H9 (cell line): ENCODE results near the gene ANKS3. TPM values are rescaled to one million over a fixed set of nuclear protein-coding genes. Genes with fewer than 3 reads are reported as not detected.

ENCODE experiments used
- DNase-seq: peaks from one replicate; pipeline ENCODE4 v3.0.0-alpha.2; 2017
- H2AFZ ChIP-seq: one replicate; pipeline ENCODE4 v1.6.1; 2013; ENCODE audit warnings: mild to moderate bottlenecking, low read length, control low read depth, moderate library complexity
- H2AK5ac ChIP-seq: 2 replicates; pipeline ENCODE4 v1.6.1; 2013; ENCODE audit warnings: low read length, control low read depth, mixed read lengths; ENCODE audit not compliant: insufficient read length
- H2BK120ac ChIP-seq: one replicate; pipeline ENCODE4 v1.6.1; 2013; ENCODE audit warnings: low read depth, mild to moderate bottlenecking, low read length, control low read depth, inconsistent platforms; ENCODE audit not compliant: poor library complexity, severe bottlenecking
- H2BK12ac ChIP-seq: 2 replicates; pipeline ENCODE4 v1.6.1; 2013; ENCODE audit warnings: low read length, control low read depth, mixed read lengths, low read depth; ENCODE audit not compliant: insufficient read length
- H2BK15ac ChIP-seq: 2 replicates; pipeline ENCODE4 v1.6.1; 2013; ENCODE audit warnings: low read depth, low read length, control low read depth
- H2BK20ac ChIP-seq: one replicate; pipeline ENCODE4 v1.6.1; 2013; ENCODE audit warnings: low read depth, mild to moderate bottlenecking, low read length, control low read depth, inconsistent platforms; ENCODE audit not compliant: poor library complexity, severe bottlenecking
- H2BK5ac ChIP-seq: 2 replicates; pipeline ENCODE4 v1.6.1; 2013; ENCODE audit warnings: low read length, control low read depth, mixed read lengths; ENCODE audit not compliant: insufficient read length
- H3K14ac ChIP-seq: 2 replicates; pipeline ENCODE4 v1.6.1; 2013; ENCODE audit warnings: low read length, control low read depth; ENCODE audit not compliant: insufficient read depth
- H3K18ac ChIP-seq: 2 replicates; pipeline ENCODE4 v1.6.1; 2013; ENCODE audit warnings: low read depth, mild to moderate bottlenecking, mixed read lengths, low read length, control low read depth; ENCODE audit not compliant: insufficient read length
- H3K23ac ChIP-seq: 2 replicates; pipeline ENCODE4 v1.6.1; 2013; ENCODE audit warnings: low read length, control low read depth, mixed read lengths, low read depth; ENCODE audit not compliant: insufficient read length
- H3K23me2 ChIP-seq: 2 replicates; pipeline ENCODE4 v1.6.1; 2013; ENCODE audit warnings: low read depth, mild to moderate bottlenecking, mixed read lengths, low read length, control low read depth; ENCODE audit not compliant: insufficient read length, poor library complexity, severe bottlenecking
- H3K27ac ChIP-seq: 2 replicates; pipeline ENCODE4 v1.5.1; 2013; ENCODE audit warnings: low read length, control low read depth, mixed read lengths, low read depth; ENCODE audit not compliant: insufficient read length
- H3K27me3 ChIP-seq: 2 replicates; pipeline ENCODE4 v1.6.1; 2013; ENCODE audit warnings: low read length, control low read depth, inconsistent platforms; ENCODE audit not compliant: insufficient read depth
- H3K4ac ChIP-seq: 2 replicates; pipeline ENCODE4 v1.6.1; 2013; ENCODE audit warnings: low read depth, mild to moderate bottlenecking, control low read depth, inconsistent platforms, low read length, moderate library complexity
- H3K4me1 ChIP-seq: 2 replicates; pipeline ENCODE4 v1.6.1; 2013; ENCODE audit warnings: low read length, control low read depth, inconsistent platforms; ENCODE audit not compliant: insufficient read depth
- H3K4me2 ChIP-seq: 2 replicates; pipeline ENCODE4 v1.6.1; 2013; ENCODE audit warnings: low read length, control low read depth, mixed read lengths; ENCODE audit not compliant: insufficient read length, insufficient read depth
- H3K56ac ChIP-seq: 2 replicates; pipeline ENCODE4 v1.6.1; 2013; ENCODE audit warnings: low read depth, mild to moderate bottlenecking, mixed read lengths, low read length, control low read depth; ENCODE audit not compliant: insufficient read length
- H3K79me1 ChIP-seq: 2 replicates; pipeline ENCODE4 v1.6.1; 2013; ENCODE audit warnings: low read depth, mild to moderate bottlenecking, moderate library complexity, low read length, control low read depth, inconsistent platforms; ENCODE audit not compliant: insufficient read depth, poor library complexity, severe bottlenecking
- H3K79me2 ChIP-seq: 2 replicates; pipeline ENCODE4 v1.6.1; 2013; ENCODE audit warnings: low read length, control low read depth, inconsistent platforms; ENCODE audit not compliant: insufficient read depth
- H3K9ac ChIP-seq: 2 replicates; pipeline ENCODE4 v1.6.1; 2013; ENCODE audit warnings: low read length, control low read depth, mixed read lengths; ENCODE audit not compliant: insufficient read length; ENCODE audit errors: extremely low read depth
- H3K9me3 ChIP-seq: one replicate; pipeline ENCODE4 v1.6.1; 2013; ENCODE audit warnings: low read depth, low read length, inconsistent platforms; ENCODE audit not compliant: control insufficient read depth
- H3T11ph ChIP-seq: one replicate; pipeline ENCODE4 v1.6.1; 2013; ENCODE audit warnings: mild to moderate bottlenecking, low read length, control low read depth, inconsistent platforms
- H4K20me1 ChIP-seq: one replicate; pipeline ENCODE4 v1.6.1; 2013; ENCODE audit not compliant: control insufficient read depth, insufficient read length, insufficient read depth
- H4K5ac ChIP-seq: 2 replicates; pipeline ENCODE4 v1.6.1; 2013; ENCODE audit warnings: low read depth, mild to moderate bottlenecking, mixed read lengths, low read length, control low read depth; ENCODE audit not compliant: insufficient read length
- H4K8ac ChIP-seq: replicated peaks from 2 replicates; pipeline ENCODE4 v1.6.1; 2013; ENCODE audit warnings: low read length, control low read depth, mixed read lengths, low read depth; ENCODE audit not compliant: insufficient read length
- H4K91ac ChIP-seq: 2 replicates; pipeline ENCODE4 v1.6.1; 2013; ENCODE audit warnings: low read depth, mild to moderate bottlenecking, moderate library complexity, mixed read lengths, low read length, control low read depth; ENCODE audit not compliant: insufficient read length
- H3K27ac Mint-ChIP-seq, 3 experiments: 2 replicates in 2 of 3; 3 replicates in 1 of 3; pipeline ENCODE4 v1.8.0; 2020 to 2021; ENCODE audit warnings: mixed read lengths in 3 of 3, mild to moderate bottlenecking in 1 of 3, moderate library complexity in 1 of 3
- H3K27me3 Mint-ChIP-seq: 2 replicates; pipeline ENCODE4 v1.8.0; 2021; ENCODE audit warnings: low read depth, mild to moderate bottlenecking, moderate library complexity, mixed read lengths
- H3K36me3 Mint-ChIP-seq, 3 experiments: 2 replicates in 2 of 3; 3 replicates in 1 of 3; pipeline ENCODE4 v1.8.0; 2020 to 2021; ENCODE audit warnings: low read depth in 3 of 3, mixed read lengths in 3 of 3; ENCODE audit not compliant: insufficient read depth in 1 of 3
- H3K4me1 Mint-ChIP-seq, 2 experiments: 2 replicates each; pipeline ENCODE4 v1.8.0; 2020; ENCODE audit warnings: mixed read lengths in 2 of 2
- H3K4me3 Mint-ChIP-seq, 2 experiments: 2 replicates in 1 of 2; 3 replicates in 1 of 2; pipeline ENCODE4 v1.8.0; 2020 to 2021; ENCODE audit warnings: mild to moderate bottlenecking in 2 of 2, mixed read lengths in 2 of 2, moderate library complexity in 1 of 2
- H3K9me3 Mint-ChIP-seq, 2 experiments: 2 replicates in 1 of 2; 3 replicates in 1 of 2; pipeline ENCODE4 v1.8.0; 2020; ENCODE audit warnings: mild to moderate bottlenecking in 2 of 2, mixed read lengths in 2 of 2, moderate library complexity in 1 of 2
- CTCF ChIP-seq: fragments of 200-600 bp; sonication (generic); conservative IDR thresholded peaks from 3 replicates; pipeline ENCODE4 v1.8.0; 2021; ENCODE audit warnings: antibody characterized with exemption, mild to moderate bottlenecking
- WGBS: extraction: QIAGEN DNeasy Blood & Tissue Kit; methylation state at CpG from one replicate; pipeline ENCODE4 v1.1.7; 2013; ENCODE audit warnings: missing lambda C conversion rate, low lambda C conversion rate, mixed read lengths; ENCODE audit not compliant: insufficient read length; ENCODE audit errors: extremely low coverage; 5-methylcytosine and 5-hydroxymethylcytosine counted together
- total RNA-seq: library from RNA; stranded (reverse); gene quantifications from 2 replicates; pipeline ENCODE4 v1.2.1, GENCODE V29; 2021

ANKS3 gene
- total RNA-seq, 1 experiment from 2014 or later: 32.0 TPM

GRCh38 chr16:4701791-4702465 lies 32.1 kb downstream of the ANKS3 start:
- H3K9me3 ChIP-seq: no peaks in the 10 kb centered on the region
- no peak overlapping the region for H3K23ac ChIP-seq
- no peak overlapping the region for H3K4ac ChIP-seq
- no peak overlapping the region for H3T11ph ChIP-seq
- H3K27ac ChIP-seq: no peak overlapping the region
- H2BK15ac ChIP-seq: no peak overlapping the region
- no peak overlapping the region for H2BK120ac ChIP-seq
- no peak overlapping the region for H2BK20ac ChIP-seq
- H4K91ac ChIP-seq: no peak overlapping the region
- Mint-ChIP-seq H3K9me3 (no peaks in the 10 kb centered on the region), H3K27ac (no peak overlapping the region; a peak in 1 of 7 replicates), H3K27me3 (no peaks in the 10 kb centered on the region), H3K36me3 (peaks cover 15 to 59% (median 49%) of the 10 kb centered on the region in 3 experiments; a peak in 6 of 7 replicates), H3K4me1 (no peaks in the 10 kb centered on the region), H3K4me3 (no peak overlapping the region)
- TF ChIP-seq CTCF: no peak
- DNase-seq: no peak
- H2BK12ac ChIP-seq: no peak overlapping the region
- H3K18ac ChIP-seq: no peak overlapping the region
- no peaks in the 10 kb centered on the region for H3K79me2 ChIP-seq
- no peaks in the 10 kb centered on the region for H3K79me1 ChIP-seq
- no peak overlapping the region for H4K8ac ChIP-seq
- H2AFZ ChIP-seq: no peak overlapping the region
- WGBS: no CpG with 5 or more reads among the region's 17 CpGs
- H4K5ac ChIP-seq: no peak overlapping the region
- no peaks in the 10 kb centered on the region for H3K23me2 ChIP-seq
- no peak overlapping the region for H3K4me2 ChIP-seq
- no peaks in the 10 kb centered on the region for H3K4me1 ChIP-seq
- H3K27me3 ChIP-seq: no peaks in the 10 kb centered on the region
- no peaks in the 10 kb centered on the region for H4K20me1 ChIP-seq
- no peak overlapping the region for H3K56ac ChIP-seq
- no peak overlapping the region for H2BK5ac ChIP-seq
- no peak overlapping the region for H2AK5ac ChIP-seq
- H3K14ac ChIP-seq: no peak overlapping the region
- no peak overlapping the region for H3K9ac ChIP-seq
